DND-41 (cell line): ENCODE measurements around the gene ABL2.

Experiments used
- ATAC-seq: fragments of 200-7000 bp; cut with Tn5 transposase; 3 replicates; pipeline ENCODE4 v1.9.1; 2021; ENCODE audit warnings: low read depth; ENCODE audit not compliant: insufficient read depth
- DNase-seq: peaks from one replicate; pipeline ENCODE4 v3.0.0-alpha.2; 2020
- H2AFZ ChIP-seq: 2 replicates; pipeline ENCODE4 v1.6.0; 2012; ENCODE audit warnings: low read depth, low read length
- H3K27ac ChIP-seq: 2 replicates; pipeline ENCODE4 v1.5.1; 2012; ENCODE audit warnings: low read length, inconsistent platforms
- H3K27me3 ChIP-seq: fragments of 200-600 bp; sonication (generic); 2 replicates; pipeline ENCODE4 v1.6.0; 2012; ENCODE audit warnings: low read length, mild to moderate bottlenecking, inconsistent platforms; ENCODE audit not compliant: insufficient read depth, poor library complexity
- H3K36me3 ChIP-seq: 2 replicates; pipeline ENCODE4 v1.5.1; 2012; ENCODE audit warnings: low read length, inconsistent platforms; ENCODE audit not compliant: insufficient read depth
- H3K4me1 ChIP-seq: 2 replicates; pipeline ENCODE4 v1.5.1; 2012; ENCODE audit warnings: mild to moderate bottlenecking, low read length; ENCODE audit not compliant: insufficient read depth
- H3K4me2 ChIP-seq: 2 replicates; pipeline ENCODE4 v1.6.0; 2012; ENCODE audit warnings: mild to moderate bottlenecking, moderate library complexity, low read length, inconsistent platforms; ENCODE audit not compliant: insufficient read depth
- H3K4me3 ChIP-seq, 2 experiments: fragments of 200-600 bp in 1 of 2; shearing (Covaris generic) in 1 of 2; 2 replicates each; pipeline ENCODE4 v1.5.1; 2012 to 2016; ENCODE audit warnings: inconsistent platforms in 2 of 2, low read length in 2 of 2, mild to moderate bottlenecking in 2 of 2, low read depth in 1 of 2, moderate library complexity in 1 of 2
- H3K79me2 ChIP-seq: 2 replicates; pipeline ENCODE4 v1.6.0; 2012; ENCODE audit warnings: low read length, inconsistent platforms; ENCODE audit not compliant: insufficient read depth
- H3K9ac ChIP-seq: 2 replicates; pipeline ENCODE4 v1.6.0; 2012; ENCODE audit warnings: low read depth, mild to moderate bottlenecking, inconsistent platforms, low read length, moderate library complexity
- H3K9me3 ChIP-seq: 2 replicates; pipeline ENCODE4 v1.5.1; 2012; ENCODE audit warnings: low read length, moderate library complexity, mild to moderate bottlenecking, inconsistent platforms; ENCODE audit not compliant: insufficient read depth, severe bottlenecking
- H4K20me1 ChIP-seq: 2 replicates; pipeline ENCODE4 v1.6.0; 2012; ENCODE audit warnings: low read length; ENCODE audit not compliant: insufficient read depth
- EZH2 ChIP-seq: IDR thresholded peaks from 3 replicates; pipeline ENCODE4 v1.6.1; 2012; ENCODE audit warnings: borderline replicate concordance, low read depth, mild to moderate bottlenecking, moderate library complexity, low read length, inconsistent platforms; ENCODE audit not compliant: severe bottlenecking
- TF ChIP-seq, protein P1 (sequence below): IDR thresholded peaks from 2 replicates; pipeline ENCODE4 v1.5.1; 2012; ENCODE audit warnings: borderline replicate concordance, low read length, moderate library complexity, mild to moderate bottlenecking; ENCODE audit not compliant: poor library complexity, severe bottlenecking; ENCODE audit errors: extremely low read depth

The ABL2 gene

DNA sequence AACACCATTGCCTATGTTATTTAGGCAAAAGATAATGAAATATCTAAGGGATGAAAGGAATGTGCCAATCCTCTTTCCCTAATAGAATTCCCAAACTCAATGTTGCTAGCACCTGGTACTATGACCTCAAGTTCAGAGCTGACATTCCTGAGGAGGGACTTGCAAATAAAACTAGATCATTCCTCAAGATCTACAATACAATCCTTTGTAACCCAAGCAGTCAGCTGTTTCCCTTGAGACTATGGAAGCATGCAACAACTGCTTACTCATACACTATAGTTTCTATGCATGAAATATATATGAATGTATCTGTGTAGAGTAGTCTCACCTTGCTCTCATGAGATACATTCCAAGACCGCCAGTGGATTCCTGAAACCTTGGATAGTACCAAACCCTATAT lies 65.0 kb downstream of the ABL2 start:
- no peak overlapping the region for H2AFZ ChIP-seq
- peaks cover 3% of the 10 kb centered on the region; the same call in 1 of the 2 replicates for H3K79me2 ChIP-seq
- H3K27me3 ChIP-seq, result no peaks in the 10 kb centered on the region
- DNase-seq (no peak), ATAC-seq (no peak)
- TF ChIP-seq EZH2, result no peak
- TF ChIP-seq, protein P1, sequence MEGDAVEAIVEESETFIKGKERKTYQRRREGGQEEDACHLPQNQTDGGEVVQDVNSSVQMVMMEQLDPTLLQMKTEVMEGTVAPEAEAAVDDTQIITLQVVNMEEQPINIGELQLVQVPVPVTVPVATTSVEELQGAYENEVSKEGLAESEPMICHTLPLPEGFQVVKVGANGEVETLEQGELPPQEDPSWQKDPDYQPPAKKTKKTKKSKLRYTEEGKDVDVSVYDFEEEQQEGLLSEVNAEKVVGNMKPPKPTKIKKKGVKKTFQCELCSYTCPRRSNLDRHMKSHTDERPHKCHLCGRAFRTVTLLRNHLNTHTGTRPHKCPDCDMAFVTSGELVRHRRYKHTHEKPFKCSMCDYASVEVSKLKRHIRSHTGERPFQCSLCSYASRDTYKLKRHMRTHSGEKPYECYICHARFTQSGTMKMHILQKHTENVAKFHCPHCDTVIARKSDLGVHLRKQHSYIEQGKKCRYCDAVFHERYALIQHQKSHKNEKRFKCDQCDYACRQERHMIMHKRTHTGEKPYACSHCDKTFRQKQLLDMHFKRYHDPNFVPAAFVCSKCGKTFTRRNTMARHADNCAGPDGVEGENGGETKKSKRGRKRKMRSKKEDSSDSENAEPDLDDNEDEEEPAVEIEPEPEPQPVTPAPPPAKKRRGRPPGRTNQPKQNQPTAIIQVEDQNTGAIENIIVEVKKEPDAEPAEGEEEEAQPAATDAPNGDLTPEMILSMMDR, result no peak
- no peaks in the 10 kb centered on the region for H3K4me1 ChIP-seq
- no peak overlapping the region for H3K4me2 ChIP-seq
- no peaks in the 10 kb centered on the region for H3K36me3 ChIP-seq
- H3K9ac ChIP-seq, result no peak overlapping the region
- no peak overlapping the region for H3K4me3 ChIP-seq
- peaks cover 2% of the 10 kb centered on the region; the same call in 1 of the 2 replicates for H4K20me1 ChIP-seq
- H3K9me3 ChIP-seq, result no peaks in the 10 kb centered on the region
- no peak overlapping the region for H3K27ac ChIP-seq

DNA sequence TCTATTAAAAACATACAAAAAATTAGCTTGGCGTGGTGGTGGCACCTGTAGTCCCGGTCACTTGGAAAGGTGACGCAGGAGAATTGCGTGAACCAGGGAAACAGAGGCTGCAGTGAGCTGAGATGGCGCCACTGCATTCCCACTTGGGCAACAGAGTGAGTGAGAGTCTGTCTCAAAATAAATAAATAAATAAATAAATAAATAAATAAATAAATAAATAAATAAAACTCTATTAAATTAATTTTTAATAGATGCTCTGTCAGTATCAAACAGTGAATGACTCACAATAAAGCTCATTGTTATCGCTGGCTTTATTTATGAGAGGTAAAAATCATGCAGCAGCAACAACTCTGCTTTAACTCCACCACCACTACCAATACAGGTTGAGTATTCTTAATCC lies 72.8 kb downstream of the ABL2 start:
- H3K36me3 ChIP-seq, result no peaks in the 10 kb centered on the region
- H3K9me3 ChIP-seq, result no peaks in the 10 kb centered on the region
- H3K79me2 ChIP-seq, result no peaks in the 10 kb centered on the region; the same call in 1 of the 2 replicates
- no peak overlapping the region for H3K4me3 ChIP-seq
- DNase-seq (no peak), ATAC-seq (no peak)
- no peak for TF ChIP-seq EZH2
- TF ChIP-seq, protein P1, result no peak
- no peak overlapping the region for H3K9ac ChIP-seq
- no peaks in the 10 kb centered on the region for H3K4me1 ChIP-seq
- no peaks in the 10 kb centered on the region for H3K27me3 ChIP-seq
- no peak overlapping the region for H3K27ac ChIP-seq
- H3K4me2 ChIP-seq, result no peak overlapping the region
- H4K20me1 ChIP-seq, result peaks cover 2% of the 10 kb centered on the region; the same call in 1 of the 2 replicates
- H2AFZ ChIP-seq, result no peak overlapping the region

DNA sequence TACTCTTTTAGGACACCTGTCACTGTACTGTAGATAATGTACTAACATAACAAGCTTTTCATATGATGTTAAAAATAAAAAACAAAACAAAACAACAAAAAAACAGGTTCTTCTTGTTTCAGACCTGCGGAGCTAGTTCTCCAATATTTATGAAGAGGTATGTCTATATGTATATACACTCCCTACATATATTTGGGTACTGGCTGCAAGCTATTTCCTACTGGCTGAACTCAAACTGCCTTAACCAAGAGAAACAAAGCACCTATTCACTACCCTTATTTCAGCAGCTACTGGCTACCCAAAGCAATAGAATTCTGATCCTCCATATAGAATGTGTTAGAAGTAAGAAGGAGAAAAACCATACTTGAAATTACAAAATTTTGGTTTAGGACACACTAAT lies 73.5 kb downstream of the ABL2 start:
- no peak overlapping the region for H3K4me2 ChIP-seq
- TF ChIP-seq, protein P1, result no peak
- TF ChIP-seq EZH2, result no peak
- H3K79me2 ChIP-seq, result no peaks in the 10 kb centered on the region
- H3K27me3 ChIP-seq, result no peaks in the 10 kb centered on the region
- no peaks in the 10 kb centered on the region for H3K4me1 ChIP-seq
- no peak for ATAC-seq
- H3K9ac ChIP-seq, result no peak overlapping the region
- no peaks in the 10 kb centered on the region for H3K9me3 ChIP-seq
- H3K36me3 ChIP-seq, result no peaks in the 10 kb centered on the region
- no peak overlapping the region for H3K4me3 ChIP-seq
- H3K27ac ChIP-seq, result no peak overlapping the region
- no peak for DNase-seq
- no peaks in the 10 kb centered on the region for H4K20me1 ChIP-seq
- H2AFZ ChIP-seq, result no peak overlapping the region

DNA sequence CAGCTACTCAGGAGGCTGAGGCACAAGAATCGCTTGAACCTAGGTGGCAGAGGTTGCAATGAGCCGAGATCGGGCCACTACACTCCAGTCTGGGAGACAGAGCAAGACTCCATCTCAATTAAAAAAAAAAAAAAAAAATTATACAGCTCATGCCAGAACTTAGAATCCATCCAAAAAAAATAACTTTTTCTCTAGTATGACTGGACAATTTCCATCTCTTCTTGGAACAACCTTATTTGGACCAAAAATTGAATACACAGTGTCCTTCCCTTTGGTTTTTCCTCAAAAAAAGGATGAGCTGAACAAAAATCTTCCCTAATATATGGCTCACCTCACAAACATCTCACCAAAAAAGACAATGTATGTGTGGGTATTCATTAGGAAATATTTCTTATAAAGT lies 73.9 kb downstream of the ABL2 start:
- Histone ChIP-seq H3K27me3 (no peaks in the 10 kb centered on the region), H3K36me3 (no peaks in the 10 kb centered on the region), H3K9me3 (no peaks in the 10 kb centered on the region), H3K27ac (no peak overlapping the region), H2AFZ (no peak overlapping the region), H3K4me2 (no peak overlapping the region), H3K79me2 (no peaks in the 10 kb centered on the region), H3K4me1 (no peaks in the 10 kb centered on the region), H4K20me1 (no peaks in the 10 kb centered on the region), H3K9ac (no peak overlapping the region), H3K4me3 (no peak overlapping the region)
- ATAC-seq (no peak), DNase-seq (no peak)
- TF ChIP-seq EZH2, result no peak
- TF ChIP-seq, protein P1, result no peak
